HG03378 (cell line): ENCODE measurements around the gene CFAP58.

ENCODE experiments used
- ATAC-seq: cut with Tn5 transposase; IDR thresholded peaks from one replicate; pipeline ENCODE4 v1.9.1; 2021; ENCODE audit warnings: mild to moderate bottlenecking, moderate library complexity; ENCODE audit not compliant: unreplicated experiment

CFAP58 gene

GRCh38 chr10:104353325-104354048 lies at the start of gene CFAP58:
Gene CFAP58 (plus strand): TSS chr10:104353833. CDS start chr10:104353898, 65 bp downstream.
- peak; percentile 56 for ATAC-seq

- ATAC-seq = no peak
Measured at GRCh38 chr10:104304356-104304745, 49.3 kb upstream of the CFAP58 start.

GRCh38 chr10:104304927-104305326 lies 48.7 kb upstream of the CFAP58 start:
- no peak for ATAC-seq

- ATAC-seq = no peak
Measured at GRCh38 chr10:104306897-104307296, 46.7 kb upstream of the CFAP58 start.

GRCh38 chr10:104307576-104308438 lies 45.8 kb upstream of the CFAP58 start:
- ATAC-seq = no peak

- ATAC-seq = peak; percentile 86
Measured at GRCh38 chr10:104308439-104308903, 45.2 kb upstream of the CFAP58 start.

- ATAC-seq = no peak
Measured at GRCh38 chr10:104309980-104310978, 43.4 kb upstream of the CFAP58 start.

- ATAC-seq = no peak
Measured at GRCh38 chr10:104311184-104311720, 42.4 kb upstream of the CFAP58 start.

GRCh38 chr10:104314591-104315485 lies 38.8 kb upstream of the CFAP58 start:
- no peak for ATAC-seq

GRCh38 chr10:104315486-104315921 lies 38.1 kb upstream of the CFAP58 start:
- no peak for ATAC-seq

- no peak for ATAC-seq
Measured at GRCh38 chr10:104316321-104317099, 37.1 kb upstream of the CFAP58 start.

GRCh38 chr10:104317269-104317710 lies 36.3 kb upstream of the CFAP58 start:
- no peak for ATAC-seq

GRCh38 chr10:104317726-104318299 lies 35.8 kb upstream of the CFAP58 start:
- ATAC-seq = no peak

- ATAC-seq = no peak
Measured at GRCh38 chr10:104318326-104318725, 35.3 kb upstream of the CFAP58 start.

- no peak for ATAC-seq
Measured at GRCh38 chr10:104318810-104319741, 34.6 kb upstream of the CFAP58 start.

GRCh38 chr10:104321226-104321625 lies 32.4 kb upstream of the CFAP58 start:
- ATAC-seq = no peak
